H1 (cell line): ENCODE measurements around the gene NDUFB2. TPM values are rescaled to one million over a fixed set of nuclear protein-coding genes. Genes with fewer than 3 reads are reported as not detected.
"Not testable (repeated sequence)": the region's sequence is repeated elsewhere in the genome, so short reads cannot be mapped to it uniquely, and the experiment has no call there.

ENCODE experiments used
- CTCF ChIA-PET: fragments of 300-600 bp; sonication (Branson Sonifier 250); formaldehyde crosslinking; loops from one replicate; lab custom pipeline; 2021; ENCODE audit not compliant: partially characterized antibody; lab: Charles Lee
- POLR2A ChIA-PET: fragments of 300-600 bp; sonication (Branson Sonifier 250); formaldehyde crosslinking; loops from one replicate; lab custom pipeline; 2021; ENCODE audit warnings: inconsistent platforms; ENCODE audit not compliant: partially characterized antibody; lab: Charles Lee
- DNase-seq, 2 experiments: peaks; one replicate each; pipeline versions ENCODE4 v3.0.0 to v3.0.0-alpha.2; 2010 to 2022; ENCODE audit warnings: low spot score in 2 of 2, low read depth in 1 of 2, mixed read lengths in 1 of 2
- FAIRE-seq: peaks from 2 replicates; lab custom pipeline; 2011; peaks lifted over from hg19 to GRCh38; lab: Jason Lieb, UNC
- H2AFZ ChIP-seq: 2 replicates; pipeline ENCODE4 v1.8.1; 2012; ENCODE audit warnings: low read length, inconsistent platforms
- H2AK5ac ChIP-seq: 2 replicates; pipeline ENCODE4 v1.6.1; 2013; ENCODE audit warnings: low read depth, low read length
- H2BK120ac ChIP-seq: replicated peaks from 2 replicates; pipeline ENCODE3; 2013; ENCODE audit warnings: low read depth, low read length, inconsistent platforms
- H2BK12ac ChIP-seq: 2 replicates; pipeline ENCODE4 v1.6.1; 2013; ENCODE audit warnings: low read depth, low read length
- H2BK15ac ChIP-seq: 2 replicates; pipeline ENCODE4 v1.6.1; 2013; ENCODE audit warnings: low read length
- H2BK20ac ChIP-seq: 2 replicates; pipeline ENCODE4 v1.6.1; 2013; ENCODE audit warnings: low read length
- H2BK5ac ChIP-seq: 2 replicates; pipeline ENCODE4 v1.6.1; 2013; ENCODE audit warnings: low read depth, low read length
- H3K14ac ChIP-seq: 2 replicates; pipeline ENCODE4 v1.6.1; 2013; ENCODE audit warnings: inconsistent platforms; ENCODE audit not compliant: insufficient read length
- H3K18ac ChIP-seq: 2 replicates; pipeline ENCODE4 v1.6.1; 2013; ENCODE audit warnings: low read length; ENCODE audit errors: extremely low read depth
- H3K23ac ChIP-seq: 2 replicates; pipeline ENCODE4 v1.6.1; 2013; ENCODE audit warnings: inconsistent platforms; ENCODE audit not compliant: insufficient read length
- H3K23me2 ChIP-seq: 2 replicates; pipeline ENCODE4 v1.6.1; 2013; ENCODE audit warnings: low read depth, low read length
- H3K27ac ChIP-seq: 2 replicates; pipeline ENCODE4 v1.6.1; 2011; ENCODE audit warnings: low read depth, low read length, inconsistent platforms
- H3K27me3 ChIP-seq, 4 experiments: replicated peaks in 1 of 4; 1 replicate in 1 of 4; 2 replicates in 3 of 4; pipeline versions ENCODE4 v1.6.1 to v1.8.1; 2011 to 2013; ENCODE audit warnings: low read length in 3 of 4, mild to moderate bottlenecking in 3 of 4, inconsistent platforms in 2 of 4, mixed read lengths in 2 of 4, moderate library complexity in 1 of 4; ENCODE audit not compliant: control insufficient read depth in 3 of 4, insufficient read depth in 3 of 4; ENCODE audit errors: extremely low read depth in 1 of 4
- H3K36me3 ChIP-seq, 4 experiments: 2 replicates each; pipeline versions ENCODE4 v1.6.1 to v1.8.1; 2011 to 2013; ENCODE audit warnings: mild to moderate bottlenecking in 4 of 4, low read length in 3 of 4, moderate library complexity in 2 of 4, control low read depth in 1 of 4, inconsistent platforms in 1 of 4; ENCODE audit not compliant: insufficient read depth in 4 of 4, control insufficient read depth in 2 of 4
- H3K4ac ChIP-seq: replicated peaks from 2 replicates; pipeline ENCODE3; 2013; ENCODE audit warnings: low read length, low read depth, mixed read lengths, inconsistent platforms; ENCODE audit not compliant: insufficient read length
- H3K4me1 ChIP-seq, 4 experiments: replicated peaks in 1 of 4; 1 replicate in 1 of 4; 2 replicates in 3 of 4; pipeline versions ENCODE4 v1.6.1 to v1.8.1; 2011 to 2013; ENCODE audit warnings: low read length in 3 of 4, inconsistent platforms in 2 of 4, mixed read lengths in 1 of 4; ENCODE audit not compliant: insufficient read depth in 4 of 4, control insufficient read depth in 3 of 4
- H3K4me2 ChIP-seq, 2 experiments: 2 replicates each; pipeline versions ENCODE4 v1.6.1 to v1.8.1; 2011 to 2013; ENCODE audit warnings: low read depth in 2 of 2, low read length in 2 of 2, control low read depth in 1 of 2, inconsistent platforms in 1 of 2, mild to moderate bottlenecking in 1 of 2; ENCODE audit not compliant: insufficient read depth in 1 of 2
- H3K4me3 ChIP-seq, 4 experiments: fragments of 200-600, 300-600 bp in 1 of 4; sonication (generic), shearing (Covaris generic), sonication (Bioruptor Twin) in 1 of 4; 2 replicates each; pipeline versions ENCODE4 v1.5.1 to v1.8.1; 2011 to 2016; ENCODE audit warnings: low read length in 4 of 4, low read depth in 3 of 4, control low read depth in 2 of 4, inconsistent platforms in 2 of 4, mild to moderate bottlenecking in 2 of 4, mixed read lengths in 1 of 4, moderate library complexity in 1 of 4; ENCODE audit not compliant: insufficient read depth in 2 of 4; ENCODE audit errors: extremely low read depth in 1 of 4
- H3K56ac ChIP-seq: replicated peaks from 2 replicates; pipeline ENCODE3; 2013; ENCODE audit warnings: low read depth, mild to moderate bottlenecking, mixed read lengths, low read length, inconsistent platforms; ENCODE audit not compliant: insufficient read length
- H3K79me1 ChIP-seq: 2 replicates; pipeline ENCODE4 v1.6.1; 2013; ENCODE audit warnings: low read depth, low read length, control low read depth
- H3K79me2 ChIP-seq, 2 experiments: 2 replicates each; pipeline versions ENCODE4 v1.6.1 to v1.8.1; 2012 to 2013; ENCODE audit warnings: low read length in 2 of 2, mild to moderate bottlenecking in 2 of 2, inconsistent platforms in 1 of 2; ENCODE audit not compliant: insufficient read depth in 2 of 2, control insufficient read depth in 1 of 2
- H3K9ac ChIP-seq, 4 experiments: replicated peaks in 1 of 4; 1 replicate in 1 of 4; 2 replicates in 3 of 4; pipeline versions ENCODE4 v1.6.1 to v1.8.1; 2011 to 2013; ENCODE audit warnings: low read depth in 3 of 4, low read length in 3 of 4, control low read depth in 2 of 4, mild to moderate bottlenecking in 2 of 4, moderate library complexity in 2 of 4, inconsistent platforms in 1 of 4; ENCODE audit errors: extremely low read depth in 1 of 4
- H3K9me3 ChIP-seq, 2 experiments: 2 replicates each; pipeline versions ENCODE4 v1.6.1 to v1.8.1; 2012 to 2013; ENCODE audit warnings: mild to moderate bottlenecking in 2 of 2, moderate library complexity in 2 of 2, control low read depth in 1 of 2, inconsistent platforms in 1 of 2, low read depth in 1 of 2, low read length in 1 of 2, mixed read lengths in 1 of 2; ENCODE audit not compliant: insufficient read depth in 2 of 2
- H4K20me1 ChIP-seq, 2 experiments: replicated peaks in 1 of 2; 2 replicates each; pipeline versions ENCODE3 to v1.8.1; 2011 to 2013; ENCODE audit warnings: inconsistent platforms in 2 of 2, low read length in 2 of 2, mild to moderate bottlenecking in 1 of 2; ENCODE audit not compliant: insufficient read depth in 2 of 2, control insufficient read depth in 1 of 2
- H4K5ac ChIP-seq: 2 replicates; pipeline ENCODE4 v1.6.1; 2013; ENCODE audit warnings: low read length, low read depth, mixed read lengths, inconsistent platforms; ENCODE audit not compliant: insufficient read length
- H4K8ac ChIP-seq: 2 replicates; pipeline ENCODE4 v1.8.0; 2013; ENCODE audit warnings: mild to moderate bottlenecking, moderate library complexity, low read length, inconsistent platforms; ENCODE audit not compliant: insufficient read depth; ENCODE audit errors: extremely low read depth
- H4K91ac ChIP-seq: replicated peaks from 2 replicates; pipeline ENCODE3; 2013; ENCODE audit warnings: low read length, mixed read lengths, inconsistent platforms; ENCODE audit not compliant: insufficient read length
- WGBS, 2 experiments: shearing (Covaris generic) in 1 of 2; methylation state at CpG; one replicate each; pipeline versions ENCODE4 v1.1.6 to v1.1.7; 2013 to 2015; ENCODE audit warnings: low lambda C conversion rate in 2 of 2, mixed read lengths in 2 of 2, inconsistent platforms in 1 of 2, low coverage in 1 of 2, missing lambda C conversion rate in 1 of 2; ENCODE audit not compliant: insufficient replicate concordance in 2 of 2, insufficient coverage in 1 of 2, insufficient read length in 1 of 2; ENCODE audit errors: extremely low coverage in 1 of 2, missing lambda C conversion rate in 1 of 2; 5-methylcytosine and 5-hydroxymethylcytosine counted together
- polyA plus RNA-seq, 7 experiments: library from polyadenylated mRNA; depleted of rRNA in 3 of 7; stranded (reverse) in 5 of 7; unstranded in 2 of 7; fragments of >200 nt in 5 of 7; fragments of 200-250 nt in 2 of 7; gene quantifications; 1 replicate in 5 of 7; 2 replicates in 1 of 7; 4 replicates in 1 of 7; pipeline versions ENCODE4 v1.2.1 to v1.2.3, GENCODE V29; 2011 to 2013; ENCODE audit warnings: missing spikeins in 2 of 7, mixed read lengths in 2 of 7
- total RNA-seq: library from RNA; stranded (reverse); fragmentation: NEBNext Ultra II Directional; extraction: Animal tissue kit (Norgen Biotek cat#: 25700); gene quantifications from 2 replicates; pipeline ENCODE4 v1.2.1, GENCODE V29; 2021

Gene NDUFB2
- total and polyA plus RNA-seq, 2 of the 8 experiments (the other 6 are each of a cell fraction or from before 2014, with no cell fraction given) = 168 to 881 TPM

DNA sequence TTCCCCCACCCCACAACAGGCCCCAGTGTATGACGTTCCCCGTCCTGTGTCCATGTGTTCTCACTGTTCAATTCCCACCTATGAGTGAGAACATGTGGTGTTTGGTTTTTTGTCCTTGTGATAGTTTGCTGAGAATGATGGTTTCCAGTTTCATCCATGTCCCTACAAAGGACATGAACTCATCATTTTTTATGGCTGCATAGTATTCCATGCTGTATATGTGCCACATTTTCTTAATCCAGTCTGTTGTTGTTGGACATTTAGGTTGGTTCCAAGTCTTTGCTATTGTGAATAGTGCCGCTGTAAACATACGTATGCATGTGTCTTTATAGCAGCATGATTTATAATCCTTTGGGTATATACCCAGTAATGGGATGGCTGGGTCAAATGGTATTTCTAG, 12.3 kb downstream of the NDUFB2 start:
- H2AK5ac ChIP-seq, H3K14ac ChIP-seq, H3K9me3 ChIP-seq, H2AFZ ChIP-seq, H3K4me3 ChIP-seq, H4K8ac ChIP-seq, H3K56ac ChIP-seq, H2BK15ac ChIP-seq, H3K23me2 ChIP-seq, H4K5ac ChIP-seq, H3K9ac ChIP-seq, H3K4ac ChIP-seq, FAIRE-seq, H3K18ac ChIP-seq, H3K79me2 ChIP-seq, POLR2A ChIA-PET, H3K27ac ChIP-seq, H2BK5ac ChIP-seq, H2BK20ac ChIP-seq, H4K20me1 ChIP-seq, H2BK12ac ChIP-seq, H3K23ac ChIP-seq, H3K4me1 ChIP-seq, H3K79me1 ChIP-seq, H2BK120ac ChIP-seq, H3K27me3 ChIP-seq, H3K4me2 ChIP-seq, H4K91ac ChIP-seq, DNase-seq: not testable (repeated sequence)
- CTCF ChIA-PET = interaction anchor here (0.9 kb wide), 1 partner anchor 28 kb away, joined by 4 read pairs; no protein-coding TSS in a partner anchor
- WGBS, 2 experiments = 90% methylated on average over 4 of the region's 4 CpGs; no CpG with 5 or more reads in 1 of the 2 experiments
- peaks cover 0 to 17% (median 8%) of the 10 kb centered on the region in 4 experiments; a peak in 3 of 8 replicates for H3K36me3 ChIP-seq

DNA sequence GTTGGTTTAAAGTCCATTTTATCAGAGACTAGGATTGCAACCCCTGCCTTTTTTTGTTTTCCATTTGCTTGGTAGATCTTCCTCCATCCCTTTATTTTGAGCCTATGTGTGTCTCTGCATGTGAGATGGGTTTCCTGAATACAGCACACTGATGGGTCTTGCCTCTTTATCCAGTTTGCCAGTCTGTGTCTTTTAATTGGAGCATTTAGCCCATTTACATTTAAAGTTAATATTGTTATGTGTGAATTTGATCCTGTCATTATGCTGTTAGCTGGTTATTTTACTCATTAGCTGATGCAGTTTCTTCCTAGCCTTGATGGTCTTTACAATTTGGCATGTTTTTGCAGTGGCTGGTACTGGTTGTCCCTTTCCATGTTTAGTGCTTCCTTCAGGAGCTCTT, 15.9 kb downstream of the NDUFB2 start:
- H3K27me3 ChIP-seq, H3K4me2 ChIP-seq, H3K79me1 ChIP-seq, H3K23ac ChIP-seq, FAIRE-seq, H3K36me3 ChIP-seq, H2AK5ac ChIP-seq, POLR2A ChIA-PET, H3K4me1 ChIP-seq, H3K27ac ChIP-seq, H2BK15ac ChIP-seq, H3K18ac ChIP-seq, H3K9me3 ChIP-seq, H3K79me2 ChIP-seq, H4K20me1 ChIP-seq, H4K5ac ChIP-seq, H3K56ac ChIP-seq, H3K14ac ChIP-seq, H3K9ac ChIP-seq, H2BK120ac ChIP-seq, H4K91ac ChIP-seq, DNase-seq, H3K4me3 ChIP-seq, H2BK5ac ChIP-seq, H3K23me2 ChIP-seq, H4K8ac ChIP-seq, H2BK20ac ChIP-seq, H2AFZ ChIP-seq, CTCF ChIA-PET, H2BK12ac ChIP-seq, H3K4ac ChIP-seq: not testable (repeated sequence)
